H1 (cell line): ENCODE data around the gene RIPOR1.

ENCODE experiments used
- CHD1 ChIP-seq: IDR thresholded peaks from 2 replicates; pipeline ENCODE4 v1.6.1; 2012; ENCODE audit warnings: low read depth, low read length, improper control_type of control experiment
- KDM5A ChIP-seq: fragments of 200-600 bp; IDR thresholded peaks from 2 replicates; pipeline ENCODE4 v1.7.1; 2012; ENCODE audit warnings: mild to moderate bottlenecking, low read length, inconsistent platforms, mixed read lengths
- SUZ12 ChIP-seq: fragments of 200-600 bp; sonication (generic); IDR thresholded peaks from 2 replicates; pipeline ENCODE4 v1.6.1; 2012; ENCODE audit warnings: mild to moderate bottlenecking, inconsistent platforms, low read length, moderate library complexity, mixed read lengths

GRCh38 chr16:67580202-67580601 lies 51.6 kb downstream of the RIPOR1 start:
- TF ChIP-seq SUZ12 (no peak), CHD1 (no peak), KDM5A (no peak)
